MCF 10A (cell line): ENCODE measurements around the gene KIF18B. TPM values are rescaled to one million over a fixed set of nuclear protein-coding genes. Genes with fewer than 3 reads are reported as not detected.

ENCODE experiments used
- BruUV-seq: library from RNA; stranded (reverse); fragments of 400-500 nt; replicated peaks from 2 replicates; lab custom pipeline; 2021; lab: Mats Ljungman, UMichigan
- CTCF ChIA-PET: fragments of 300-600 bp; sonication (Branson Sonifier 250); formaldehyde crosslinking; extraction: SDS; loops from one replicate; lab custom pipeline; 2021; ENCODE audit warnings: antibody characterized with exemption, inconsistent platforms; lab: Yijun Ruan, JAX
- POLR2A ChIA-PET: fragments of 300-600, 350-650 bp; sonication (Branson Sonifier 250); formaldehyde crosslinking; extraction: SDS; loops from one replicate; lab custom pipeline; 2020; ENCODE audit warnings: antibody characterized with exemption, inconsistent platforms; lab: Yijun Ruan, JAX
- DNase-seq: peaks from one replicate; pipeline ENCODE4 v3.0.0-alpha.2; 2018; ENCODE audit not compliant: unreplicated experiment
- H3K27ac Mint-ChIP-seq: one replicate; pipeline ENCODE4 v1.8.0; 2022; ENCODE audit warnings: mild to moderate bottlenecking, low read depth, mixed read lengths; ENCODE audit not compliant: unreplicated experiment
- H3K27me3 Mint-ChIP-seq: one replicate; pipeline ENCODE4 v1.8.0; 2022; ENCODE audit warnings: mixed read lengths; ENCODE audit not compliant: insufficient read depth, unreplicated experiment
- H3K36me3 Mint-ChIP-seq: one replicate; pipeline ENCODE4 v1.8.0; 2022; ENCODE audit warnings: mild to moderate bottlenecking, moderate library complexity, mixed read lengths; ENCODE audit not compliant: insufficient read depth, unreplicated experiment
- H3K4me1 Mint-ChIP-seq: one replicate; pipeline ENCODE4 v1.8.0; 2022; ENCODE audit warnings: mixed read lengths; ENCODE audit not compliant: insufficient read depth, unreplicated experiment
- H3K4me3 Mint-ChIP-seq: one replicate; pipeline ENCODE4 v1.8.0; 2022; ENCODE audit warnings: mild to moderate bottlenecking, moderate library complexity, mixed read lengths; ENCODE audit not compliant: unreplicated experiment
- H3K9me3 Mint-ChIP-seq: one replicate; pipeline ENCODE4 v1.8.0; 2022; ENCODE audit warnings: mixed read lengths; ENCODE audit not compliant: unreplicated experiment
- CTCF ChIP-seq: fragments of 200-600 bp; IDR thresholded peaks from one replicate; pipeline ENCODE4 v1.8.0; 2022; ENCODE audit warnings: antibody characterized with exemption, mild to moderate bottlenecking; ENCODE audit not compliant: unreplicated experiment
- intact Hi-C: fragments of 100-400 bp; cut with micrococcal nuclease; formaldehyde crosslinking; loops from 2 replicates; pipeline ENCODE4 v1.14.1; 2022
- total RNA-seq: library from RNA; stranded (reverse); gene quantifications from 2 replicates; pipeline ENCODE4 v1.2.3, GENCODE V29; 2022

The KIF18B gene
- total RNA-seq, 1 experiment from 2014 or later = 17.5 TPM

- no TSS peak for BruUV-seq
These were observed 36.0 kb upstream of the KIF18B start for GRCh38 chr17:44983563-44983962.

GRCh38 chr17:44982113-44982702 is 34.6 kb upstream of the KIF18B start:
- POLR2A ChIA-PET = interaction anchor here (0.7 to 1.8 kb wide), 9 partner anchors 10 to 124 kb away, joined by 3 to 14 read pairs (median 3); partner anchors contain the start of genes C1QL1 and EFTUD2

More at GRCh38 chr17:44983563-44983962, 36.0 kb upstream of the KIF18B start:
- no peak overlapping the region for H3K27ac Mint-ChIP-seq
- H3K4me1 Mint-ChIP-seq = peaks cover 20% of the 10 kb centered on the region
- CTCF ChIA-PET = interaction anchor here (0.9 kb wide), 1 partner anchor 63 kb away, joined by 3 read pairs; no protein-coding TSS in a partner anchor
- intact Hi-C loops = no loop called here
- no peak for DNase-seq
- H3K27me3 Mint-ChIP-seq = no peaks in the 10 kb centered on the region
- no peaks in the 10 kb centered on the region for H3K36me3 Mint-ChIP-seq
- no peak for TF ChIP-seq CTCF
- peaks cover 7% of the 10 kb centered on the region for H3K9me3 Mint-ChIP-seq
- POLR2A ChIA-PET = interaction anchor here (1.5 kb wide), 1 partner anchor 27 kb away, joined by 3 read pairs; no protein-coding TSS in a partner anchor
- H3K4me3 Mint-ChIP-seq = no peak overlapping the region

GRCh38 chr17:44981221-44981968 is 33.8 kb upstream of the KIF18B start:
- BruUV-seq = no TSS peak
- intact Hi-C loops = loop anchor here (1.0 kb wide), 1 partner anchor 63 kb away; no protein-coding TSS in a partner anchor
- TF ChIP-seq CTCF = no peak
- Mint-ChIP-seq H3K27ac (peak overlapping the region; percentile 90), H3K9me3 (peaks cover 7% of the 10 kb centered on the region), H3K36me3 (no peaks in the 10 kb centered on the region), H3K4me3 (peak overlapping the region; percentile 70), H3K4me1 (peaks cover 20% of the 10 kb centered on the region), H3K27me3 (no peaks in the 10 kb centered on the region)
- CTCF ChIA-PET = interaction anchor here (0.6 to 1.3 kb wide), 5 partner anchors 38 to 118 kb away, joined by 3 to 4 read pairs (median 3); no protein-coding TSS in a partner anchor
- POLR2A ChIA-PET = interaction anchor here (0.7 to 1.8 kb wide), 13 partner anchors 9 to 335 kb away, joined by 3 to 14 read pairs (median 3); partner anchors contain the start of genes ACBD4, C1QL1, EFTUD2 and NMT1
- peak; percentile 88 for DNase-seq

More at GRCh38 chr17:44982113-44982702, 34.6 kb upstream of the KIF18B start:
- Mint-ChIP-seq H3K4me3 (peak overlapping the region; percentile 70), H3K27me3 (no peaks in the 10 kb centered on the region), H3K9me3 (peaks cover 7% of the 10 kb centered on the region), H3K27ac (peak overlapping the region; percentile 90), H3K4me1 (peaks cover 20% of the 10 kb centered on the region), H3K36me3 (no peaks in the 10 kb centered on the region)
- CTCF ChIA-PET = interaction anchor here (1.3 kb wide), 1 partner anchor 40 kb away, joined by 3 read pairs; no protein-coding TSS in a partner anchor
- TF ChIP-seq CTCF = no peak
- intact Hi-C loops = no loop called here
- no peak for DNase-seq
- no TSS peak for BruUV-seq
